Hepatocyte (in vitro differentiated cells): Measurements from ENCODE around the gene L3MBTL1.

Source experiments
- CTCF ChIP-seq: fragments of 200-600 bp; sonication (generic); IDR thresholded peaks from 2 replicates; pipeline ENCODE4 v1.5.1; 2016; ENCODE audit warnings: antibody characterized with exemption, mild to moderate bottlenecking; ENCODE audit not compliant: poor library complexity
- EZH2 ChIP-seq: fragments of 200-600 bp; sonication (generic); IDR thresholded peaks from 2 replicates; pipeline ENCODE4 v1.6.1; 2016; ENCODE audit warnings: antibody characterized with exemption, mild to moderate bottlenecking, borderline replicate concordance
- EZH2phosphoT487 ChIP-seq: fragments of 200-600 bp; sonication (generic); IDR thresholded peaks from one replicate; pipeline ENCODE4 v1.6.1; 2018; ENCODE audit warnings: antibody characterized with exemption, mild to moderate bottlenecking, low read depth, moderate library complexity; ENCODE audit not compliant: unreplicated experiment, severe bottlenecking

GRCh38 chr20:43531091-43531443, 23.6 kb downstream of the L3MBTL1 start:
- TF ChIP-seq CTCF, result no peak
- TF ChIP-seq EZH2phosphoT487, result no peak
- no peak for TF ChIP-seq EZH2
